Muscle of arm (tissue), 12 donors: Measurements from ENCODE around the gene CD3E. TPM values are rescaled to one million over a fixed set of nuclear protein-coding genes. Genes with fewer than 3 reads are reported as not detected.

Experiments used
- DNase-seq: peaks from one replicate; pipeline ENCODE4 v3.0.0-alpha.2; 2013
- polyA plus RNA-seq, 12 donors: library from polyadenylated mRNA; unstranded; fragments of 120-200 nt; gene quantifications; one replicate each; pipeline ENCODE4 v1.2.1, GENCODE V29; 2013; ENCODE audit not compliant: insufficient read length in 12 of 12

CD3E gene
- polyA plus RNA-seq, 12 donors = 0.32 to 9.9 (median 0.56) TPM; not detected in 2

DNA sequence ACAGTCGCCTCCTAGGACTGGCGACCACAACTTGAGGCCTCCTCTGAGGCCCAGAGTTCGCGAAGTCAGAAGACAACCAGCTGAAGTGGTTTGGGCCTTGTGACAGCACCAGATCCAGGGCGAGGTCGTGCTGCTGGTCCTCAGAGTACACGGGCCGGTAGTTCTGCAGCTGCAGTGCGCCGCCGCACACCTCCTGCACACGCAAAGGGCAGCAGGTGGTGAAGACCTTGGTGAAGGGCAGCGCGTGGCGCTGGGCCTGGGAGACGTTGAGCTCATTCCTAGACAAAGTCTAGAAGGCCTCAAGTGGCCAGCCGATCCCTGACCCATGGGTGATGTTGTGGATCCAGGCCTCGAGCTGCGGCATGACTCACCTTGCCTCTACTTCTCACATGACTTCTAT is 18.2 kb downstream of the CD3E start:
- no peak for DNase-seq

DNA sequence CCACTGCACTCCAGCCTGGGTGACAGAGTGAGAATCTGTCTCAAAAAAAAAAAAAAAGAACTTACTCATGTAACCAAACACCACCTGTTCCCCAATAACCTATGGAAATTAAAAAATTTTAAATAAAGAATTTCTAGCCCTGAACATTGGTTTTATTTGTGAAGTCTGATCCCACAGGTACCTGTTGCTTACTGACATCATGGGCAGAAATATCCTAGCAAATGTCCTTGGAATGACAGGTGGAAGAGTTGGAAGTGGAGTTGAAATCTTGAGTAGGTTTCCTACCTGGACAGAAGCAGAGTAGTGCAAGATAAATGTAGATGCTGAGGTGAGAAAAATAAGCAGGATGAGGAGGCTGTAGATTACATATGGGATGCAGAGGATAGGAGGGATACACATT is 20.8 kb downstream of the CD3E start:
- DNase-seq = no peak

- DNase-seq = no peak
These were observed 24.2 kb downstream of the CD3E start for GRCh38 chr11:118328745-118329144.

- DNase-seq = no peak
These were observed 30.2 kb downstream of the CD3E start for GRCh38 chr11:118334745-118335144.

DNA sequence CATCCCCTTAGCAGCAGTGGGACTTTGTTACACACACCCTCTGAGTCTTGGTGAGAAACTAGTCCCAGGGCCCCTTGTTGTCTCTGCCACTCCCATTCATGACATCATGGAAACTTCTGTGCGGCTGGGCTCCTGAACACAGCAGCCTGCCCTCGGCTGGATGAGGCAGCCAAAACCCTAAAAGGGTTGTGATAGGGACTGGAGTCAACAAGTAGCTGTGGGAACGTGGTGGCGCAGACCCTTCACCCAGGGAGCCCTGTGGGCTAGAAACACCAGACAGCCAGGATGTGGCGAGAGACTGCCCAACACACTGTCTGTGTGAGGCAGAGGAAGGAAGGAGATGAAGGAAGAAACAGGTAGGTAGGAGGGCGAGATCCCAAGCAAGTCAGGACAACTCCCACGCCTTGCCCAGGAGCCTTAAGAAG is 34.1 kb downstream of the CD3E start:
- DNase-seq = no peak

DNA sequence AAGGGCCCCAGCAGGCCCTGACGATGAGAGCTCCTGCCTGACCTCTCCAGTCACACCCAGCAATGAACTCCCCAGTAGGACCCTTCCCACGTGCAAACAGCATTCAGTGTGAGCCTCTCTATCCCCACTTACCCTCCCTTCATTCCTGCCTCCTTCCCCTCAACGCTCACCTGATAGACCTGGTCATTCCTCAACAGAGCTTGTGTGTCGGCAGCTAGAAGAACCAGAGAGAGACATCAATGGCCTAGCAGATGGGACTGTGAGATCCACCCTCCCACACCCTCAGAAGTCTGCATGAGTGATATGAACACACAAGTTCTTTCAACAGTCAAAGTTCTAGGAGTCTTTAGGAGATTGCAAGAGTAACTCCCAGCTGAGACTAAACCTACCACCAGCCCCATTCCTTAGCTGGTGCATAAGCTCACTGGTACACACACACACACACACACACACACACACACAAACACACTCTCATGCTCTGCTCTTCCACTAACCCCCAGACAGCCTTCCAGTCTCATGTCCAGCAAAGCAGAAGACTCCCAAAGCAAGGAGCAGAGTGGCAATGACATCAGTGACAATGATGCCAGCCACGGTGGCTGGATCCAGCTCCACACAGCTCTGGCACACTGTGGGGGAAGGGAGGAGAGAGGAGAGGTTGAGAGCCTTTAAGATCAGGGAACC is 34.9 kb downstream of the CD3E start:
- no peak for DNase-seq

DNA sequence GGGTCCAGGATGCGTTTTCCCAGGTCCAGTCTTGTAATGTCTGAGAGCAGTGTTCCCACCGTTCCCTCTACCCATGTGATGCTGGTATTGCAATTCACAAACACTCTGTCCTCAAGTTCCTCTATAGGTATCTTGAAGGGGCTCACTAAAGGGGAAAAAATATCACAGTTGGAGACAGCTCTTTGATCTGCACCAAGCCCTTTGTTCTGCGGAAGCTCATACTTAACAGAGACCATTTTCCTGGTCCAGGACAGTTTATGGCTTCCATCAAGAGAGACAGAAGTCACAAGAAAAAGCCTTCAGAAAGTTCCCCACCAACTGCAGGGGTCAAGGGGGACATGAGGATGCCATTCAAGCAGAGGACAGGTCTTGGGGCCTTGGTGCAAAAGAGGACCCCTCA is 35.9 kb downstream of the CD3E start:
- no peak for DNase-seq

DNA sequence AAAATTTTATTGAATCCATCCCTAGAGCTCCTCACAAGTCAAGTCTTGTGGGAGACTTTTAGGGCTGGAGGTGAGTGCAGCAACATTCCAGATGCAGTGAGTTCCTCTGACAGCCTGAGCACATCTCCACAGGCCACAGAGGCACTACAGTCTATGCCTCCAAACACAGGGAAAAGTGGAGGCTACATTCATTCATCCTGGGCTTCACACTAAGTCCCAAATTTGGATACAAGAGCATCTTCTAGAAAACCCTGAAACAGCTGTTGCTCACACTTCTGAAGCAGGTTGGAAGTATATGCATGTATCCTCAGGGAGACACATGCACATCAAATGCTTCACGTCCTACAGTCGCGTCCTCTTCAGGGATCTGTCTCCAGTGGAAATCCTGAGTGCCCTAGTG is 36.7 kb downstream of the CD3E start:
- no peak for DNase-seq

DNA sequence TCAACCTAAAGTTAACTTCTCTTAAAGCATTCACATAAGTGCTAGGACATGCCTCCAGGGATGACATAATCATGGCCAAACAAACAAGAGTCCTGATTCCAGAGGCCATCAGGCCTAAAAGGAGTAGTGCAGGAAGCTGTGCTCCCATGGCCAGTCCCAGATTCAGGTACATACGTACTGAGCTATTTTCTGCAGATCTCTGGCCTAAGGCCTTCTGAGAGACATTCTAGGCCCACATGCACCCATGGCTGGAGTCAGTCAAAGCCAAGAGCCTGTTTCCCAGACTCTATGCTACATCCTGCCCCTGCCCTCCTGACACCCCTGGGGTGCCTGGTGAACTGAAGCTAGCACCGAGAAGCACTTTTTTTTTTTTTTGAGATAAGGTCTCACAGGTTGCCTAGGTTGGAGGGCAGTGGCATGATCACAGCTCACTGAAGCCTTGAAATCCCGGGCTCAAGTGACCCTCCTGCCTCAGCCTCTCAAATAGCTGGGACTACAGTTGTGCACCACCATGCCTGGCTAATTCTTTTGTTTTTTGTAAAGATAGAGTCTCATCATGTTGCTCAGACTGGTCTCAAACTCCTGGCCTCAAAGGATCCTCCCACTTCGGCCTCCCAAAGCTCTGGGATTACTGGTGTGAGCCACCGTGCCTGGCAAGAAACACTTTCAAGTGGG is 37.4 kb downstream of the CD3E start:
- DNase-seq = no peak

DNA sequence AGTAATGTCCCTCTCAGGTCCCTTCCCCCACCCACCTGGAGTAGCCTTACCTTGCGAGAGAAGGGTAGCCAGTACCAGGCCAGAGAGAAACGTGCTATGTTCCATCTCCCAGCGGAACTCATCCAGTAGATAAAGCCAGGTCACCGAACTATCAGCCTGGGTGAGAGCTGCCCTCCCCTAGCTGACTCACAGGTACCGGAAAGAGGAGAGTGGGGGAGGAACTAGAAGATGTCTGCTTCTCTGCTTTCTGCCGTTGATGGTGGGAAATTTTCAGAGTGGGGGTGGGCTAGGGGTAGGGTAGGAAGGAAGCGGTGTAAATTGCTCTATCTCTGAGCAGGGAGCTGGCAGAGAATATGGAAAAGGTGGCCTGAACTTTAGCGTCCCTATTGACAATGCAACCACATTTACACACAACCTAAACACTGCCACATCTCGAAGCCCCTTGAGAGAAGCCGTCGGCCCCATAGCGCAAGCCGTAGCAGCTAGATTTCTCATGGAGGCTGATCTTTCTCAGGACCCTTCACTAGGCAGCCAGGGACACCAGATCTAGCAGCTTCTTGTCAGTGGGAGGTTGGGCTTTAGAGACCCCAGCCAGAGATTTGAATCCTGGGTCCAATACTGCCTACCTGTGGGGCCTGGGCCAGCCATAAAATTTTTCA is 38.1 kb downstream of the CD3E start, which contains the start of gene CD3D:
CD3D (minus strand) TSS at position 203 of the 659 bp plus-strand sequence; CDS start at position 105, 98 bp downstream.
- no peak for DNase-seq

DNA sequence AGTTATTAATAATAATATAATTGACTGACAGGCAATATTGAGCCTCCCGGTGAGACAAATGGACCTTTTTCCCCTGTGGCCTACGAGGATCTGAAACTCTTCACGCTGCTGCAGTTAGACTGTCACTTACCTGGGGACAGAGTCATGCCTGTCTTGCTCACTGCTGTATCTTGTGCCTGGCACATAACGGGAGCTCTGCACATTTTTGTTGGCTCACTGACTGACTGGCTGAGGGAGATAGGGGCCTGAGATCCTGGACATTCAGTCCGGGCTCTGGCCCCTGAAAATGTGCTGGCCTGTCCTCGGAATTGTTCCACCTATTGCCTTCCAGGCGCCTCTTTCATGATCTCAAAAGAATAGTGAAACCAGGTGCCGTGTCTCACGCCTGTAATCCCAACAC is 38.7 kb downstream of the CD3E start:
- DNase-seq = no peak

DNA sequence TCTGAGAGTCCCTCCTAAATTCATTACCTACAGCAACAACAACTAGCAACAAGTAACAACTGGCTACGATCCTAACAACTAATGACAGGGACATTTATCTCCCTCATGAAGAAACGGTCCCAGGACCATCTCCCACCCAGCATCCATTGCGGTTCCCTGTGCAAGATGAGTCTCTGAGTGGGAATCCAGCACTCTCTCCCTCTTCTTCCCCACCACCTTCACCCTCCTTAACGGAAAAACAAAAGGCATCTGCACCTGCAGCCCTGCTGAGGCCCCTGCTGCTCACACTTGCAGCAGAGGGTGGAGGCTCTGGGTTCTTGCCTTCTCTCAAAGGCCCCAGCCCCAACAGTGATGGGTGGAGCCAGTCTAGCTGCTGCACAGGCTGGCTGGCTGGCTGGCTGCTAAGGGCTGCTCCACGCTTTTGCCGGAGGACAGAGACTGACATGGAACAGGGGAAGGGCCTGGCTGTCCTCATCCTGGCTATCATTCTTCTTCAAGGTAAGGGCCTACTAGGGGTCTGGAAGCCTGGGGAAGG is 39.5 kb downstream of the CD3E start, which contains the start of gene CD3G:
CD3G (plus strand) TSS at position 364 of the 535 bp plus-strand sequence; CDS start at position 444, 80 bp downstream.
- DNase-seq = no peak

DNA sequence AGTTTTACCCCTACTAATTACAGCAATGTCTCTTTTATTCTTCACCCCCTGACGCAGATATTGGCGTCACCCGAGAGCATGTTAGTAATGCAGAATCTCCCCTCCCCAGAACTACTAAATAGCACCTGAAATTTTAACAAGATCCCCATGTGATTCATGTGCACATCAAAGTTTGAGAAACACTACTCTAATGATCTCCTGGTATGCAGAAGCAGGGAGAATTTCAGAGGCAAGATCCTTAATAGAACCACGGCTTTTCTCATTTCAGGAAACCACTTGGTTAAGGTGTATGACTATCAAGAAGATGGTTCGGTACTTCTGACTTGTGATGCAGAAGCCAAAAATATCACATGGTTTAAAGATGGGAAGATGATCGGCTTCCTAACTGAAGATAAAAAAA is 44.9 kb downstream of the CD3E start:
- no peak for DNase-seq

- DNase-seq = peak; percentile 23
These were observed 48.7 kb downstream of the CD3E start for GRCh38 chr11:118353084-118353710.

DNA sequence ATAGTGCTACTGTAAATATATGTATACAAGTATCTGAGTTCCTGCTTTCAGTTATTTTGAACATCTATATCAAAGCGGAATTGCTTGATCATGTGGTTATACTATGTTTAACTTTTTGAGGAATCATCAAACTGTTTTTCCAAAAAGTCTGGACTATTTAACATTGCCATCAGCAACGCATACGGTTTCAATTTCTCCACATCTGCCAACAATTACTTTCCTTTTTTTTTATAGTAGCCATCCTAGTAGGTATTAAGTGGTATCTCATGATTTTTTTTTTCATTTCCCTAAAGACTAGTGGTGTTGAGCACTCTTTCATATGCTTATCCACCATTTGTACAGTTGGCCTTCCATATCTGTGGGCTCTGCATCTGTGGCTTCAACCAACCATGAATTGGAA is 53.5 kb downstream of the CD3E start:
- DNase-seq = no peak

- peak; percentile 95 for DNase-seq
These were observed 54.9 kb downstream of the CD3E start, which contains the start of gene UBE4A for GRCh38 chr11:118359295-118359958. Gene UBE4A (plus strand): TSS chr11:118359600. CDS start chr11:118365081, 5,481 bp downstream.

GRCh38 chr11:118364956-118365615 is 60.6 kb downstream of the CD3E start:
- DNase-seq = no peak
